ENCODE results near the gene CPLANE1.

Gene CPLANE1

GRCh38 chr5:37133939-37134338 is 115.2 kb downstream of the CPLANE1 start:
- TF ChIP-seq EZH2phosphoT487 (IDR thresholded peaks at IDR 0.05; ENCODE audit: borderline replicate concordance, low read length) (no peak), CTCF (IDR thresholded peaks at IDR 0.05; ENCODE audit: low read depth, low read length, poor library complexity, severe bottlenecking) (no peak)
- H3F3A ChIP-seq (ENCODE audit: control insufficient read depth, insufficient read depth) = no peaks in the 10 kb centered on the region
- H3K27ac ChIP-seq (ENCODE audit: low read depth, low read length) = no peak overlapping the region

GRCh38 chr5:37132646-37133045 is 116.5 kb downstream of the CPLANE1 start:
- no peak overlapping the region for H3K27ac ChIP-seq (ENCODE audit: low read depth, low read length)
- H3K9me2 ChIP-seq (replicated peaks; ENCODE audit: control insufficient read depth, low read length) = no peaks in the 10 kb centered on the region
- no peaks in the 10 kb centered on the region for H3K27me3 ChIP-seq (ENCODE audit: control insufficient read depth, low read length)
- H3K4me2 ChIP-seq (ENCODE audit: low read length) = no peak overlapping the region
- H3K79me2 ChIP-seq (ENCODE audit: control insufficient read depth, low read length) = no peaks in the 10 kb centered on the region
- H3F3A ChIP-seq (ENCODE audit: control insufficient read depth, insufficient read depth) = no peaks in the 10 kb centered on the region
- H3K36me3 ChIP-seq (ENCODE audit: control insufficient read depth, low read length) = no peaks in the 10 kb centered on the region
- H4K20me1 ChIP-seq (ENCODE audit: control insufficient read depth, insufficient read depth, low read depth, low read length) = no peaks in the 10 kb centered on the region
- no peak overlapping the region for H3K4me3 ChIP-seq (ENCODE audit: low read length)
- TF ChIP-seq CTCF (IDR thresholded peaks at IDR 0.05; ENCODE audit: low read depth, low read length, poor library complexity, severe bottlenecking) = no peak
- TF ChIP-seq EZH2phosphoT487 (IDR thresholded peaks at IDR 0.05; ENCODE audit: borderline replicate concordance, low read length) = no peak
- peaks cover 9% of the 10 kb centered on the region for H3K9me3 ChIP-seq (ENCODE audit: control insufficient read depth, insufficient read depth, low read length)
- H3K4me1 ChIP-seq (ENCODE audit: control insufficient read depth, low read length) = no peaks in the 10 kb centered on the region

More at GRCh38 chr5:37133939-37134338, 115.2 kb downstream of the CPLANE1 start:
- Histone ChIP-seq H3K4me2 (ENCODE audit: low read length) (no peak overlapping the region), H3K4me3 (ENCODE audit: low read length) (no peak overlapping the region), H3K4me1 (ENCODE audit: control insufficient read depth, low read length) (no peaks in the 10 kb centered on the region), H3K79me2 (ENCODE audit: control insufficient read depth, low read length) (no peaks in the 10 kb centered on the region), H3K9me2 (replicated peaks; ENCODE audit: control insufficient read depth, low read length) (no peaks in the 10 kb centered on the region), H3K36me3 (ENCODE audit: control insufficient read depth, low read length) (no peaks in the 10 kb centered on the region), H4K20me1 (ENCODE audit: control insufficient read depth, insufficient read depth, low read depth, low read length) (no peaks in the 10 kb centered on the region), H3K9me3 (ENCODE audit: control insufficient read depth, insufficient read depth, low read length) (peaks cover 9% of the 10 kb centered on the region), H3K27me3 (ENCODE audit: control insufficient read depth, low read length) (no peaks in the 10 kb centered on the region)

- Histone ChIP-seq H3K27ac (ENCODE audit: low read depth, low read length) (peak overlapping the region; percentile 25), H3K27me3 (ENCODE audit: control insufficient read depth, low read length) (no peaks in the 10 kb centered on the region), H3K9me2 (replicated peaks; ENCODE audit: control insufficient read depth, low read length) (no peaks in the 10 kb centered on the region), H3F3A (ENCODE audit: control insufficient read depth, insufficient read depth) (no peaks in the 10 kb centered on the region), H3K4me2 (ENCODE audit: low read length) (peak overlapping the region; percentile 52), H4K20me1 (ENCODE audit: control insufficient read depth, insufficient read depth, low read depth, low read length) (no peaks in the 10 kb centered on the region), H3K4me1 (ENCODE audit: control insufficient read depth, low read length) (peaks cover 24% of the 10 kb centered on the region), H3K4me3 (ENCODE audit: low read length) (peak overlapping the region; percentile 19), H3K9me3 (ENCODE audit: control insufficient read depth, insufficient read depth, low read length) (no peaks in the 10 kb centered on the region), H3K36me3 (ENCODE audit: control insufficient read depth, low read length) (no peaks in the 10 kb centered on the region), H3K79me2 (ENCODE audit: control insufficient read depth, low read length) (no peaks in the 10 kb centered on the region)
- no peak for TF ChIP-seq CTCF (IDR thresholded peaks at IDR 0.05; ENCODE audit: low read depth, low read length, poor library complexity, severe bottlenecking)
- TF ChIP-seq EZH2phosphoT487 (IDR thresholded peaks at IDR 0.05; ENCODE audit: borderline replicate concordance, low read length) = no peak
These were observed 127.7 kb downstream of the CPLANE1 start for GRCh38 chr5:37121465-37121864.
